Osteocyte (in vitro differentiated cells): ENCODE data around the gene ADM2. TPM values are rescaled to one million over a fixed set of nuclear protein-coding genes. Genes with fewer than 3 reads are reported as not detected.

Source experiments
- DNase-seq: peaks from one replicate; pipeline ENCODE4 v3.0.0; 2021; ENCODE audit warnings: mixed read lengths; ENCODE audit not compliant: unreplicated experiment; ENCODE audit errors: extremely low spot score
- H3K27ac Mint-ChIP-seq: one replicate; pipeline ENCODE4 v1.8.0; 2021; ENCODE audit warnings: mild to moderate bottlenecking, mixed read lengths; ENCODE audit not compliant: unreplicated experiment
- H3K27me3 Mint-ChIP-seq: one replicate; pipeline ENCODE4 v1.8.0; 2021; ENCODE audit warnings: mixed read lengths; ENCODE audit not compliant: unreplicated experiment
- H3K36me3 Mint-ChIP-seq: one replicate; pipeline ENCODE4 v1.8.0; 2021; ENCODE audit warnings: mixed read lengths; ENCODE audit not compliant: unreplicated experiment
- H3K4me1 Mint-ChIP-seq: one replicate; pipeline ENCODE4 v1.8.0; 2021; ENCODE audit warnings: mixed read lengths; ENCODE audit not compliant: unreplicated experiment
- H3K4me3 Mint-ChIP-seq: one replicate; pipeline ENCODE4 v1.8.0; 2021; ENCODE audit warnings: mild to moderate bottlenecking, moderate library complexity, mixed read lengths; ENCODE audit not compliant: unreplicated experiment
- H3K9me3 Mint-ChIP-seq: one replicate; pipeline ENCODE4 v1.8.0; 2021; ENCODE audit warnings: mixed read lengths; ENCODE audit not compliant: unreplicated experiment
- CTCF ChIP-seq: fragments of 200-600 bp; sonication (generic); IDR thresholded peaks from 2 replicates; pipeline ENCODE4 v1.5.0; 2021; ENCODE audit warnings: antibody characterized with exemption, mild to moderate bottlenecking, moderate library complexity
- total RNA-seq: library from RNA; stranded (reverse); gene quantifications from 2 replicates; pipeline ENCODE4 v1.2.1, GENCODE V29; 2021

Gene ADM2
- total RNA-seq, 1 donor from 2014 or later: 21.1 TPM

GRCh38 chr22:50455201-50455600, 26.1 kb upstream of the ADM2 start:
- no peak for DNase-seq
- H3K27me3 Mint-ChIP-seq: no peaks in the 10 kb centered on the region
- no peaks in the 10 kb centered on the region for H3K9me3 Mint-ChIP-seq
- no peak for TF ChIP-seq CTCF
- no peak overlapping the region for H3K4me3 Mint-ChIP-seq
- H3K27ac Mint-ChIP-seq: no peak overlapping the region
- no peaks in the 10 kb centered on the region for H3K4me1 Mint-ChIP-seq
- H3K36me3 Mint-ChIP-seq: peaks cover 30% of the 10 kb centered on the region

GRCh38 chr22:50456026-50456425, 25.3 kb upstream of the ADM2 start:
- Mint-ChIP-seq H3K27ac (no peak overlapping the region), H3K4me3 (no peak overlapping the region), H3K27me3 (no peaks in the 10 kb centered on the region), H3K4me1 (no peaks in the 10 kb centered on the region), H3K36me3 (peaks cover 29% of the 10 kb centered on the region), H3K9me3 (no peaks in the 10 kb centered on the region)
- no peak for DNase-seq
- TF ChIP-seq CTCF: no peak

GRCh38 chr22:50456466-50457234, 24.7 kb upstream of the ADM2 start:
- H3K4me3 Mint-ChIP-seq: no peak overlapping the region
- no peaks in the 10 kb centered on the region for H3K4me1 Mint-ChIP-seq
- no peak for DNase-seq
- peak; percentile 35 for TF ChIP-seq CTCF
- H3K27me3 Mint-ChIP-seq: no peaks in the 10 kb centered on the region
- H3K36me3 Mint-ChIP-seq: peaks cover 25% of the 10 kb centered on the region
- H3K9me3 Mint-ChIP-seq: no peaks in the 10 kb centered on the region
- H3K27ac Mint-ChIP-seq: no peak overlapping the region

GRCh38 chr22:50459016-50459415, 22.3 kb upstream of the ADM2 start:
- Mint-ChIP-seq H3K9me3 (no peaks in the 10 kb centered on the region), H3K4me1 (no peaks in the 10 kb centered on the region), H3K4me3 (no peak overlapping the region), H3K27ac (no peak overlapping the region), H3K27me3 (no peaks in the 10 kb centered on the region), H3K36me3 (peaks cover 34% of the 10 kb centered on the region)
- no peak for DNase-seq
- no peak for TF ChIP-seq CTCF

- no peak overlapping the region for H3K27ac Mint-ChIP-seq
- H3K36me3 Mint-ChIP-seq: peaks cover 31% of the 10 kb centered on the region
- no peak overlapping the region for H3K4me3 Mint-ChIP-seq
Measured at GRCh38 chr22:50459496-50460140, 21.7 kb upstream of the ADM2 start.

More at GRCh38 chr22:50459496-50460140, 21.7 kb upstream of the ADM2 start:
- no peaks in the 10 kb centered on the region for H3K9me3 Mint-ChIP-seq
- no peaks in the 10 kb centered on the region for H3K4me1 Mint-ChIP-seq
- TF ChIP-seq CTCF: no peak
- no peak for DNase-seq
- H3K27me3 Mint-ChIP-seq: no peaks in the 10 kb centered on the region
